H1 (cell line): ENCODE results near the gene DOCK9.

Experiments
- ASH2L ChIP-seq: fragments of 200-600, 300-600 bp; sonication (generic); IDR thresholded peaks from one replicate; pipeline ENCODE4 v1.7.1; 2017; ENCODE audit warnings: low read length
- BRCA1 ChIP-seq: IDR thresholded peaks from 2 replicates; pipeline ENCODE4 v1.6.1; 2012; ENCODE audit warnings: low read depth, low read length, improper control_type of control experiment
- POLR2A ChIP-seq, 2 experiments: IDR thresholded peaks; 1 replicate in 1 of 2; 2 replicates in 1 of 2; pipeline ENCODE4 v1.6.1; 2011; ENCODE audit warnings: low read depth in 2 of 2, low read length in 2 of 2, mild to moderate bottlenecking in 2 of 2; ENCODE audit errors: control extremely low read depth in 1 of 2
- TF ChIP-seq, protein P1 (sequence below): IDR thresholded peaks from 2 replicates; pipeline ENCODE4 v1.6.1; 2012; ENCODE audit warnings: low read length, inconsistent platforms
- TF ChIP-seq, protein P2 (sequence below), 3 experiments: IDR thresholded peaks; 1 replicate in 2 of 3; 2 replicates in 1 of 3; pipeline versions ENCODE4 v1.5.1 to v1.6.1; 2011; ENCODE audit warnings: low read length in 3 of 3, mild to moderate bottlenecking in 3 of 3, inconsistent platforms in 2 of 3, low read depth in 1 of 3, moderate library complexity in 1 of 3; ENCODE audit not compliant: insufficient read depth in 1 of 3; ENCODE audit errors: control extremely low read depth in 1 of 3

DNA sequence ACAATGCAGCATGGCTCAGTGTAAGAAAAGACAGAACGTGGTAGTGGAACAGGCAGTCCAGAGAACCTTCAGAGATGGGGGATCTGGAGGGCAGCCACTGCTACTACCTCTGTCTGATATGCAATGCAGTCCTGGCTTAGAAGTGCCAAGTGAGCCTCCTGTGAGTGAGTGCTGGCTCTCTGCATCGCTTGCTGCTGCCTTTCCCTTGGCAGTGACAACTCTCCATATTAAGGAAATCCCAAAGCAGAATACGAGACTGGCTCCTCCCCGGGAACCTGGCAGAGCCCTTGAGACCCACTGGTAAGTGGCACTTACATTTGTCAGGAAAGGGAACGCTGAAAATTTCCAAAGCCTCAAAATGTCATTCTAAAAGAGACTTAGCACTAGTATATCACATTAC lies 7.5 kb downstream of the DOCK9 start:
- TF ChIP-seq, protein P1, sequence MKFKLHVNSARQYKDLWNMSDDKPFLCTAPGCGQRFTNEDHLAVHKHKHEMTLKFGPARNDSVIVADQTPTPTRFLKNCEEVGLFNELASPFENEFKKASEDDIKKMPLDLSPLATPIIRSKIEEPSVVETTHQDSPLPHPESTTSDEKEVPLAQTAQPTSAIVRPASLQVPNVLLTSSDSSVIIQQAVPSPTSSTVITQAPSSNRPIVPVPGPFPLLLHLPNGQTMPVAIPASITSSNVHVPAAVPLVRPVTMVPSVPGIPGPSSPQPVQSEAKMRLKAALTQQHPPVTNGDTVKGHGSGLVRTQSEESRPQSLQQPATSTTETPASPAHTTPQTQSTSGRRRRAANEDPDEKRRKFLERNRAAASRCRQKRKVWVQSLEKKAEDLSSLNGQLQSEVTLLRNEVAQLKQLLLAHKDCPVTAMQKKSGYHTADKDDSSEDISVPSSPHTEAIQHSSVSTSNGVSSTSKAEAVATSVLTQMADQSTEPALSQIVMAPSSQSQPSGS, result no peak
- TF ChIP-seq, protein P2, sequence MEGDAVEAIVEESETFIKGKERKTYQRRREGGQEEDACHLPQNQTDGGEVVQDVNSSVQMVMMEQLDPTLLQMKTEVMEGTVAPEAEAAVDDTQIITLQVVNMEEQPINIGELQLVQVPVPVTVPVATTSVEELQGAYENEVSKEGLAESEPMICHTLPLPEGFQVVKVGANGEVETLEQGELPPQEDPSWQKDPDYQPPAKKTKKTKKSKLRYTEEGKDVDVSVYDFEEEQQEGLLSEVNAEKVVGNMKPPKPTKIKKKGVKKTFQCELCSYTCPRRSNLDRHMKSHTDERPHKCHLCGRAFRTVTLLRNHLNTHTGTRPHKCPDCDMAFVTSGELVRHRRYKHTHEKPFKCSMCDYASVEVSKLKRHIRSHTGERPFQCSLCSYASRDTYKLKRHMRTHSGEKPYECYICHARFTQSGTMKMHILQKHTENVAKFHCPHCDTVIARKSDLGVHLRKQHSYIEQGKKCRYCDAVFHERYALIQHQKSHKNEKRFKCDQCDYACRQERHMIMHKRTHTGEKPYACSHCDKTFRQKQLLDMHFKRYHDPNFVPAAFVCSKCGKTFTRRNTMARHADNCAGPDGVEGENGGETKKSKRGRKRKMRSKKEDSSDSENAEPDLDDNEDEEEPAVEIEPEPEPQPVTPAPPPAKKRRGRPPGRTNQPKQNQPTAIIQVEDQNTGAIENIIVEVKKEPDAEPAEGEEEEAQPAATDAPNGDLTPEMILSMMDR (IDR thresholded peaks at IDR 0.05; ENCODE audit: control extremely low read depth in 1 of 3, insufficient read depth in 1 of 3, low read depth in 1 of 3, low read length in 3 of 3), result no peak
- TF ChIP-seq POLR2A (IDR thresholded peaks at IDR 0.05; ENCODE audit: control extremely low read depth in 1 of 2, low read depth in 2 of 2, low read length in 2 of 2) (no peak), BRCA1 (no peak), ASH2L (no peak)
